ENCODE data around the gene PDE1C.

DNA sequence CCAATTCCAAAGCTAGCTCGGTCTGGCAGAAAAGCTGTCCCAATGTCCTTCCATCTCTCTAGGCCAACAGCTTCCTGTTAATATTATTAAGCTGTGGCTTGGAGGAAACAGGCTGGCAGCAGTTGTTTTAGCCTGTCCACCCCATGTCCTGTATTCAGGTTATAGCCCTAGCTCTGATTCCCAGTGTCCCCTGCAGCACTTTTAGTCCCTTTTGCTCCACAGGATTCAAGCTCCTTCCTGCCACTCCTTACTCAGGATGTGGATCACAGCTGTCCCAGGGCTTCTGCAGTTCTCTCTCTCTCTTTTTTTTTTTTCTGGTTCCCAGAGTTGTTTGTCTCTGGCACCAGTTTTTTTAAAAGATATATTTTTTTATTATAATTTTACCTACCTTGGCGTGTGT, 298.0 kb downstream of the PDE1C start:
- TF ChIP-seq, protein P1, sequence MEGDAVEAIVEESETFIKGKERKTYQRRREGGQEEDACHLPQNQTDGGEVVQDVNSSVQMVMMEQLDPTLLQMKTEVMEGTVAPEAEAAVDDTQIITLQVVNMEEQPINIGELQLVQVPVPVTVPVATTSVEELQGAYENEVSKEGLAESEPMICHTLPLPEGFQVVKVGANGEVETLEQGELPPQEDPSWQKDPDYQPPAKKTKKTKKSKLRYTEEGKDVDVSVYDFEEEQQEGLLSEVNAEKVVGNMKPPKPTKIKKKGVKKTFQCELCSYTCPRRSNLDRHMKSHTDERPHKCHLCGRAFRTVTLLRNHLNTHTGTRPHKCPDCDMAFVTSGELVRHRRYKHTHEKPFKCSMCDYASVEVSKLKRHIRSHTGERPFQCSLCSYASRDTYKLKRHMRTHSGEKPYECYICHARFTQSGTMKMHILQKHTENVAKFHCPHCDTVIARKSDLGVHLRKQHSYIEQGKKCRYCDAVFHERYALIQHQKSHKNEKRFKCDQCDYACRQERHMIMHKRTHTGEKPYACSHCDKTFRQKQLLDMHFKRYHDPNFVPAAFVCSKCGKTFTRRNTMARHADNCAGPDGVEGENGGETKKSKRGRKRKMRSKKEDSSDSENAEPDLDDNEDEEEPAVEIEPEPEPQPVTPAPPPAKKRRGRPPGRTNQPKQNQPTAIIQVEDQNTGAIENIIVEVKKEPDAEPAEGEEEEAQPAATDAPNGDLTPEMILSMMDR (conservative IDR thresholded peaks at IDR 0.05 in 1 of 2, IDR thresholded peaks at IDR 0.05 in 1 of 2; ENCODE audit: low read depth in 1 of 2, low read length in 2 of 2): no peak
- TF ChIP-seq EZH2 (IDR thresholded peaks at IDR 0.05; ENCODE audit: low read length, missing control alignments): no peak
